ENCODE measurements around the gene PRKAR1B. TPM values are rescaled to one million over a fixed set of nuclear protein-coding genes. Genes with fewer than 3 reads are reported as not detected.

PRKAR1B gene
- total RNA-seq, 1 experiment from 2014 or later = 14.1 TPM

GRCh38 chr7:662576-662975 is 64.5 kb downstream of the PRKAR1B start:
- no peak overlapping the region for H3K9ac ChIP-seq (ENCODE audit: low read length)
- H2AFZ ChIP-seq (ENCODE audit: low read depth, low read length, poor library complexity, severe bottlenecking) = no peak overlapping the region
- H3K27me3 ChIP-seq (ENCODE audit: insufficient read depth, low read length) = no peaks in the 10 kb centered on the region
- intact Hi-C loops (cut with micrococcal nuclease) = no loop called here
- no peak for ATAC-seq
- TF ChIP-seq ZNF274 (IDR thresholded peaks at IDR 0.05; ENCODE audit: low read depth, low read length) (no peak), EZH2 (IDR thresholded peaks at IDR 0.05) (no peak)
- no peak overlapping the region for H3K27ac ChIP-seq (ENCODE audit: low read depth, low read length)
- DNase-seq (ENCODE audit: low read depth, low spot score) = no peak
- H4K20me1 ChIP-seq (ENCODE audit: insufficient read depth) = no peaks in the 10 kb centered on the region
- H3K4me3 ChIP-seq (replicated peaks in 1 of 2; ENCODE audit: low read depth in 1 of 2, low read length in 2 of 2) = no peak overlapping the region
- H3K36me3 ChIP-seq (ENCODE audit: control insufficient read depth in 1 of 2, insufficient read depth in 2 of 2, low read length in 2 of 2) = no peaks in the 10 kb centered on the region
- BruUV-seq (replicated peaks) = no TSS peak
- H3K4me1 ChIP-seq (ENCODE audit: control insufficient read depth in 1 of 2, insufficient read depth in 2 of 2, low read length in 2 of 2) = no peaks in the 10 kb centered on the region
- ChIA-PET POLR2A (no interaction called here), CTCF (no interaction called here), RAD21 (ENCODE audit: low non-redundant PET in 1 of 2, low total read pairs in 2 of 2, uncharacterized antibody in 2 of 2, unreplicated experiment in 2 of 2) (no interaction called here)
- no peaks in the 10 kb centered on the region for H3K79me2 ChIP-seq (ENCODE audit: insufficient read depth, low read length)
- no peak overlapping the region for H3K4me2 ChIP-seq (ENCODE audit: low read length)
- no peaks in the 10 kb centered on the region for H3K9me3 ChIP-seq (ENCODE audit: control insufficient read depth in 1 of 2, insufficient read depth in 1 of 2, low read depth in 1 of 2, low read length in 2 of 2)
- no peaks in the 10 kb centered on the region for H3K9me2 ChIP-seq (ENCODE audit: insufficient read depth)

GRCh38 chr7:659996-660395 is 67.1 kb downstream of the PRKAR1B start:
- H3K9me2 ChIP-seq (ENCODE audit: insufficient read depth) = no peaks in the 10 kb centered on the region
- H3K4me2 ChIP-seq (ENCODE audit: low read length) = no peak overlapping the region
- no TSS peak for BruUV-seq (replicated peaks)
- no peak overlapping the region for H3K4me3 ChIP-seq (replicated peaks in 1 of 2; ENCODE audit: low read depth in 1 of 2, low read length in 2 of 2)
- TF ChIP-seq REST (IDR thresholded peaks at IDR 0.05; ENCODE audit: low read depth) (no peak), EGR1 (IDR thresholded peaks at IDR 0.05; ENCODE audit: low read depth) (no peak), RAD21 (IDR thresholded peaks at IDR 0.05; ENCODE audit: low read depth) (no peak), FOSL1 (IDR thresholded peaks at IDR 0.05; ENCODE audit: low read depth) (no peak), ZBTB33 (IDR thresholded peaks at IDR 0.05; ENCODE audit: extremely low read depth, insufficient replicate concordance, low read length) (no peak), POLR2A (IDR thresholded peaks at IDR 0.05; ENCODE audit: borderline replicate concordance, extremely low read depth, insufficient read depth, insufficient read length) (no peak), JUND (IDR thresholded peaks at IDR 0.05) (no peak), SP1 (IDR thresholded peaks at IDR 0.05; ENCODE audit: low read depth) (no peak), EZH2 (IDR thresholded peaks at IDR 0.05) (no peak)
- no peaks in the 10 kb centered on the region for H3K27me3 ChIP-seq (ENCODE audit: insufficient read depth, low read length)
- ChIA-PET RAD21 (ENCODE audit: low non-redundant PET in 1 of 2, low total read pairs in 2 of 2, uncharacterized antibody in 2 of 2, unreplicated experiment in 2 of 2) (no interaction called here), CTCF (no interaction called here), POLR2A (no interaction called here)
- no peaks in the 10 kb centered on the region; a peak in 1 of 4 replicates for H3K9me3 ChIP-seq (ENCODE audit: control insufficient read depth in 1 of 2, insufficient read depth in 1 of 2, low read depth in 1 of 2, low read length in 2 of 2)
- intact Hi-C loops (cut with micrococcal nuclease) = no loop called here
- no peak overlapping the region for H3K27ac ChIP-seq (ENCODE audit: low read depth, low read length)
- no peaks in the 10 kb centered on the region for H3K36me3 ChIP-seq (ENCODE audit: control insufficient read depth in 1 of 2, insufficient read depth in 2 of 2, low read length in 2 of 2)
- H4K20me1 ChIP-seq (ENCODE audit: insufficient read depth) = no peaks in the 10 kb centered on the region
- no peak overlapping the region for H3K9ac ChIP-seq (ENCODE audit: low read length)
- no peak overlapping the region for H2AFZ ChIP-seq (ENCODE audit: low read depth, low read length, poor library complexity, severe bottlenecking)
- H3K4me1 ChIP-seq (ENCODE audit: control insufficient read depth in 1 of 2, insufficient read depth in 2 of 2, low read length in 2 of 2) = no peaks in the 10 kb centered on the region
- no peaks in the 10 kb centered on the region for H3K79me2 ChIP-seq (ENCODE audit: insufficient read depth, low read length)
- DNase-seq (ENCODE audit: low read depth, low spot score) (no peak), ATAC-seq (no peak)

Data from HCT116 (cell line).